GM18517 (cell line): ENCODE results near the gene ATP2B1.

ENCODE experiments used
- ATAC-seq: cut with Tn5 transposase; IDR thresholded peaks from one replicate; pipeline ENCODE4 v1.9.1; 2021; ENCODE audit warnings: mild to moderate bottlenecking, moderate library complexity; ENCODE audit not compliant: unreplicated experiment

The ATP2B1 gene

DNA sequence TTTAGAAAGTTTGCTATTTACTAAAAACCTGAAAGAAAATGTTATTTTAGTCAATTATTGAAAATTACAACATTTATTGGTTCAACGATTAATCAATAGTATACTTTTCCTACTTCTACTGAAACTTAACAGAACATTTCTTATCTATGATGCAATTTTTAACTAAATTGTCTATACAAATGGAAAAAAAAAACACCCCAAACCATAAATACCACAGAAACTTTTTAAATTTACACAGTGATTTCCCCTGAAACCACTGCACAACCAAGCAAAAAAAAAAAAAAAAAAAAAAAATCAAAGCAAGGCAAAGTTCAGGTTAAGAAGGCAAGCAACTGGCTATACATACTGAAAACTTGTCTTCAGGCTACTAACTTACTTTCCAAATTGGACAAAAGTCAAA lies 110.9 kb downstream of the ATP2B1 start:
- ATAC-seq: peak; percentile 69

GRCh38 chr12:89597210-89597609 lies 111.4 kb downstream of the ATP2B1 start:
- ATAC-seq: no peak

DNA sequence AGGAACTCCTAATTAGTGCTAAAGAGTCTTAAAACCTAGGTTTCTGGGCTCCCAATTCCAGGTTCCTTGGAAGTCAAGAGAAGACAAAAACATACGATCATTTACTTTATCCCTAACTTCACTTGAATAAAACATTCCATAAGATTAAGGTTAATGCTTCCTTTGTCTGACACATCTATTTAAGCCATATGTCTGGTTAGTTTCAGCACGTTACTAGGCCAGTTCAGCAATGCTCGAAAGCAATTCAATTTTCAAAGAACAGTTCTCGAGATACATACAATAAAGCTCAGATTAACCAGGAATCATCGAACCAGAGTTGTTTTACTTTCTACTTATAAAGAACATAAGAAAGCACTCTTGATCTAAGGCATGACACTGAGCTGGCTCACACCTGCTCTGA lies 114.8 kb downstream of the ATP2B1 start:
- ATAC-seq: no peak

DNA sequence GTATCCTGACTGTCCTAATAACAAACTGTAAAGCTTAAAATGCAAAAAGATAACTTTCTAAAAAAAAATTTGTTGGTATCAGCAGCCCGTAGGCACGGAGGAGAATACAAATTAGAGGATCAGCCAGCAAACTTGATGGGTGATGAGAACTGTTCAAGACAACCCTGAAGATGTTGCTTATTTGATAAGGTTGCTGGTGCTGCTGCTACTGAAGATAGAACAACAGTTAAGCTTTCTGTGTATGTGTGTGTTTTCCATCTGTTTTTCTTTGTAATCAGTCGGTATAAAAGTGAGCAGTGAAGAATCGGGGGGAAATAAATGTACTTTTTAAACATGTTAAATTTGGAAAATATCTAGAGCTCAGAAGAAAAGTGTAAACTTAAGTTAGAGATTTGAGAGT lies 115.4 kb downstream of the ATP2B1 start:
- no peak for ATAC-seq

GRCh38 chr12:89589753-89590152 lies 118.9 kb downstream of the ATP2B1 start:
- ATAC-seq: no peak

GRCh38 chr12:89578499-89578898 lies 130.1 kb downstream of the ATP2B1 start:
- ATAC-seq: no peak

DNA sequence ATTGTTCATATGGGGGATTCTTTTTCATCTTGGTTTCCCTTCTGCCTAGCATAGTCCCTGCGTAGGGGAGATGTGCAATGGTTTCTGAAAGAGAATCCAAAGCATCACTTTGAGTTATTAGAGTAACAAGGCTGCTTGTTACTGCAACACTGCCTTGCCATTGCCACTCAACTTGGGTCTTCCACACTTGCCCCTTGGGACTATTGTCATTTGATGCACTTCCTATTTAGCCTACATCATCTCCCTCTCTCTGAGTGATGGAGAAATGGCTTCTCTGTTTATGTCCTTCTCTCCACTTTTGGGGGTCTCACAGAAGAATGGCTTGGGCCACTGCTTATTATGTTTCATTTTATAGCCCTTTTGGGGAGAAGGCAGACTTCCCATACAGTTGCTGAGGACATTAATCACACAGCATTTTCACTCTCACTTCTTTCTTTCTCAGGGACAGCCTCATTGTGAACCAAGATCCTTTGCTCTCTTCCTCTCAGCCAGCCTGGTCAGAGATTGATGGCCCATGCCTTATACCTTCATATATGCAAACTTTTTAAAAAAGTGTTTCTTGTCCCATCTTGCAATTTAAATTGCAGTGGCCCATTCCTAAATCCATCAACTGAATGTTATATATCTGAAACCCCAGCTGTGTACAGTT lies 131.9 kb downstream of the ATP2B1 start:
- ATAC-seq: no peak

GRCh38 chr12:89575374-89575773 lies 133.3 kb downstream of the ATP2B1 start:
- no peak for ATAC-seq

DNA sequence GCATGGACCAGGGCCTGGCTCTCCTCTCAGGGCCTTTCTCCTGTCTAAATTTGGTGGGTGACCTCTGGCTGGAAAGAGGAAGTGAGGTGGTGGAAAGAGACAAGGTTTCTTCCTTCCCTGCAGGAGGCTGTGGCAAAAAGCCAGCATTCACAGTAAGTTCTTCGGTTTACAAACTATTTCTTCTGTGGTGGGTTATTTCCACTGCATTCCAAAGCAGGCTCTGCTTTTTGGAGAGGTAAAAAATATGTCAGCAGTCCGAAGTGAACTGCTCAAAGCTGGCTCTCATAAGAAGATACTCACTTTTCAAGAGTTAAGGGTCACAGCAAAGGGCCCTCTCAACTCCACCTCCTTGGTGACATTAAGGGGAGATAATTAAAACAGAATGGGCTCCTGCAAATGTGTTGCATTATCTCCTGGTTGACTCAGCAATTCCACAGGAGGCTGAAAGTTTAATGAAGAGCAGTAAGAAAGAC lies 133.9 kb downstream of the ATP2B1 start:
- ATAC-seq: no peak

GRCh38 chr12:89573051-89573810 lies 135.4 kb downstream of the ATP2B1 start:
- no peak for ATAC-seq

GRCh38 chr12:89571491-89572195 lies 137.0 kb downstream of the ATP2B1 start:
- no peak for ATAC-seq

GRCh38 chr12:89568484-89568883 lies 140.2 kb downstream of the ATP2B1 start:
- no peak for ATAC-seq

- ATAC-seq: no peak
Measured at GRCh38 chr12:89567691-89568239, 140.9 kb downstream of the ATP2B1 start.

DNA sequence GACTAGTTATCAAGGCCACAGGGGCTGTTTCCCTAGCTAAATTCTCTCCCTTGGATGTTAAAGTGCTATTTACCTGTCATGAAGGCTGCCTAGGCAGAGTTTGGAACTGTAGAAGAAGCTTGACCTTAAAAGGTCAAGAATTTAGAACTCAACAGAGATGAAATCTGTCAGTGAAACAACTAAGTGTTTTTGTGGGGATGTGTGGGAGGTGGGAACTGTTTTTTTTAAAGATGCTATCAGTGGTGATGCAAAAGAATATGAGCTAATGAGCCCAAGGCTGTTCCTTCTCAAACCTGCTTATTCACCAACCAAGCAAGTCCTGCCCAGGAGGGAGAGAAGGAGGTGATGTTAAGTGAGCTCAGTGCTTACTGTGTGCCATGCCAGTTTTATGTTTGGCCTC lies 142.0 kb downstream of the ATP2B1 start:
- no peak for ATAC-seq

DNA sequence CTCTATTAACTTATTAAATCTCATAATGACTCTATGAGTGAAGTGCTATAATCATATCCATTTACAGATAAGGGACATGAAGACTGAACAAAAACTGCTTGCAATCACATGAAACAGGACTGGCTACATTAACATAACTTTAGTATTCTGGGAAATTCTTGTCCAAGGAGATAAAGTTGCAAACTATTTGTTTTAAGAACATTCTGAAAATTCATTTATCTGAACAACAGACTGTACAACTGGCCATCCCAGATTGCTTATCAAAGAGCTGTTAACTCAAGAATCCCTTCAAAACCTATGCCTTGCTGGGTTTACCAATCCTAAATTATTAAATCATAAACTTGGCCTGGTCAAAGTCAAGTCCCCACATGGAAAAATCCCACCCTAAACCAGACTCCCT lies 143.6 kb downstream of the ATP2B1 start:
- ATAC-seq: no peak

- no peak for ATAC-seq
Measured at GRCh38 chr12:89559753-89560152, 148.9 kb downstream of the ATP2B1 start.

DNA sequence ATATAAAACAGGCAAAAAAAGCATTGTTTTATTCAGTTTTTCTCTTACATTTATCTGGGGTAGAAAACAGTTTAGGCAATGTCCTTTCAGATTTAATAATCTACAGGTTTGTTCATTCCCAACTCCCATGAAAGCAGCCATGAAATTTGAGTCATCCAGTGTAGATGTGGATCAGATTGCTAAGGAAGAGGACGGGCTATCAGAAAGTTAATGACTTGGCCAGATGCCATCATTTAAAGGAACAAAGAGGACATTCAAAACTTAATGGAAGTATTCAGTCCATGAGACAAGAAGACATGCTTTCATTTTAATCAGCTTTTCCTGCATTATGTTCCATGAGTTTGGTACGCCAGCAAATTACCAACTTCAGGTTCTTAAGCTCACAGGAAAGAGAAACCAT lies 151.7 kb downstream of the ATP2B1 start:
- no peak for ATAC-seq

DNA sequence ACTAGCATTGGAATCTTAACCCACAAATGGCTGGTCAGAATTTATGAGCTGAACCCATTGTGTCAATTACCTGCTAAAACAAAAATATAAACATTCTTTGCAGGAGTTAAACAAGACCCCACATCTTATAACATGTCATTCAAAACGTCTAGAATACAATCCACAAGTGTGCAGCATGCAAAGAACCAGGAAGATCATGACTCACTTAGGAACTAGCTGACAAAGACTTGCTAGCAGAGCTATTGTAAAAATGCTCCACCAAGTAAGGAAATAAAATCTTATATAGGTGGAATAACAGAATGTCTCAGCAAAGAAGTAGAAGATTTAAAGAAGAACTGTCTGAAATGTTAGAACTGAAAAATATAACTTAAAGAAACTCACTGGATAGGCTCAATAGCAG lies 156.3 kb downstream of the ATP2B1 start:
- ATAC-seq: no peak

DNA sequence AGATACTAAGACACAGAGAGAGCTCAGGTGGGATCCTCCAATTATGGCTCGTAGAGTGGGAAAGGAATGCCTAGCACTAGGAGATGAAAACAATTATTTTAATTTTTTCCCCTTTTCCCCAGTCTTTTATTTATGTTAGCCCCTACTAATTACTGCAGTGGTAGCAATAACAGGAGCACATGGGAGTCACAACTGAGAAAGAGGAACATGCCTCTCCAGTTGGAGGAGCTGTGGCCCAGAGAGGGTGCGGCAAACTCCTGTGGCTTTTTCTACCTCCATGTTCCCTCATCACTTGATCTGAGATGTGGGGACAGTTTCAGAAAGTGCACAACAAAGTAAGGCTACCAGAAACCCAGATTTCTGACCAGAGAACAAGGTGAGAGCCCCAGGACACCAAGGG lies 156.9 kb downstream of the ATP2B1 start:
- ATAC-seq: no peak

DNA sequence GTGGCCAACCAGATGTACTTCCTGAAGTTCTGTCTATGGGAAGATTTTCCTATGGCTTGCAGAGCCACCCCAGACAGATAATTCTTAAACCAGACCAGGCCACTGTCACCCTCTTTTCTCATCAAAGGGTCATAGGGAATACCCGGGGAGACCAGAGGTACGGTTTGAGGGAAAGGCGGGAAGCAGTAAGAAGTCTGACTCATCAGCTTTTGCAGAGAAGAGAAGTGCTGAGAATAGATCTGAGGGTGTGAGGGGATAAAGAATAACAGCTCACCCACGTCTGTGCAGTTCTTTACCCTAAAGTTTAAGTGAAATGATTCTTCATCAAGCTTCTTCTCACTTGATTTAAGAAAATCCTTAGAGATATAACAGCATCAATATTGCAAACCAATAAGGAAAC lies 161.5 kb downstream of the ATP2B1 start:
- no peak for ATAC-seq

- ATAC-seq: no peak
Measured at GRCh38 chr12:89546151-89546550, 162.5 kb downstream of the ATP2B1 start.
